Neural progenitor cell (in vitro differentiated cells): ENCODE measurements around the gene GRIN2D. TPM values are rescaled to one million over a fixed set of nuclear protein-coding genes. Genes with fewer than 3 reads are reported as not detected.

Experiments
- DNase-seq: peaks from one replicate; pipeline ENCODE4 v3.0.0-alpha.2; 2016; ENCODE audit warnings: low spot score
- H2AFZ ChIP-seq: fragments of 200-600 bp; sonication (generic); replicated peaks from 2 replicates; pipeline ENCODE4 v1.6.1; 2016; ENCODE audit warnings: antibody characterized with exemption
- H3F3A ChIP-seq: fragments of 200-600 bp; sonication (generic); 2 replicates; pipeline ENCODE4 v1.6.1; 2016; ENCODE audit warnings: antibody characterized with exemption, low read depth
- H3K27ac ChIP-seq: fragments of 200-600 bp; sonication (generic); 2 replicates; pipeline ENCODE4 v1.5.1; 2016; ENCODE audit warnings: mild to moderate bottlenecking
- H3K27me3 ChIP-seq: fragments of 200-600 bp; sonication (generic); 2 replicates; pipeline ENCODE4 v1.6.1; 2016; ENCODE audit warnings: mild to moderate bottlenecking, moderate library complexity
- H3K36me3 ChIP-seq: fragments of 200-600 bp; sonication (generic); 2 replicates; pipeline ENCODE4 v1.5.1; 2016
- H3K4me1 ChIP-seq: fragments of 200-600 bp; sonication (generic); 2 replicates; pipeline ENCODE4 v1.6.1; 2016; ENCODE audit warnings: mixed run types
- H3K4me2 ChIP-seq: fragments of 200-600 bp; sonication (generic); 2 replicates; pipeline ENCODE4 v1.6.1; 2016
- H3K4me3 ChIP-seq: fragments of 200-600 bp; sonication (generic); 2 replicates; pipeline ENCODE4 v1.5.1; 2016
- H3K79me2 ChIP-seq: fragments of 200-600 bp; sonication (generic); 2 replicates; pipeline ENCODE4 v1.6.1; 2016; ENCODE audit warnings: low read depth
- H3K9ac ChIP-seq: fragments of 200-600 bp; sonication (generic); 2 replicates; pipeline ENCODE4 v1.6.1; 2016
- H3K9me3 ChIP-seq: fragments of 200-600 bp; sonication (generic); 2 replicates; pipeline ENCODE4 v1.5.1; 2016; ENCODE audit warnings: low read depth
- H4K20me1 ChIP-seq: fragments of 200-600 bp; sonication (generic); 2 replicates; pipeline ENCODE4 v1.6.1; 2016; ENCODE audit warnings: low read depth
- H3K27ac Mint-ChIP-seq: 3 replicates; pipeline ENCODE4 v1.8.0; 2021; ENCODE audit warnings: mixed read lengths
- H3K27me3 Mint-ChIP-seq: 2 replicates; pipeline ENCODE4 v1.8.0; 2022; ENCODE audit warnings: low read depth, mild to moderate bottlenecking, inconsistent platforms, moderate library complexity, mixed read lengths; ENCODE audit not compliant: insufficient read depth
- H3K36me3 Mint-ChIP-seq: 3 replicates; pipeline ENCODE4 v1.8.0; 2021; ENCODE audit warnings: mixed read lengths
- H3K4me1 Mint-ChIP-seq: 3 replicates; pipeline ENCODE4 v1.8.0; 2021; ENCODE audit warnings: mixed read lengths
- H3K4me3 Mint-ChIP-seq: 3 replicates; pipeline ENCODE4 v1.8.0; 2021; ENCODE audit warnings: mild to moderate bottlenecking, moderate library complexity, mixed read lengths
- H3K9me3 Mint-ChIP-seq: 3 replicates; pipeline ENCODE4 v1.8.0; 2020; ENCODE audit warnings: mixed read lengths
- EZH2 ChIP-seq: fragments of 200-600 bp; sonication (generic); IDR thresholded peaks from 2 replicates; pipeline ENCODE4 v1.6.1; 2017; ENCODE audit warnings: antibody characterized with exemption, mild to moderate bottlenecking, moderate library complexity
- EZH2phosphoT487 ChIP-seq: fragments of 200-600 bp; sonication (generic); IDR thresholded peaks from 2 replicates; pipeline ENCODE4 v1.6.1; 2017; ENCODE audit warnings: antibody characterized with exemption
- total RNA-seq: library from RNA; depleted of rRNA; stranded (reverse); fragments of >200 nt; gene quantifications from 2 replicates; pipeline ENCODE4 v1.2.3, GENCODE V29; 2015; ENCODE audit warnings: low replicate concordance
- TF ChIP-seq, protein P1 (sequence below): fragments of 200-600 bp; sonication (generic); IDR thresholded peaks from 2 replicates; pipeline ENCODE4 v1.5.1; 2017; ENCODE audit warnings: antibody characterized with exemption, mild to moderate bottlenecking

Gene GRIN2D
- total RNA-seq, 1 donor from 2014 or later, result 0.45 TPM

DNA sequence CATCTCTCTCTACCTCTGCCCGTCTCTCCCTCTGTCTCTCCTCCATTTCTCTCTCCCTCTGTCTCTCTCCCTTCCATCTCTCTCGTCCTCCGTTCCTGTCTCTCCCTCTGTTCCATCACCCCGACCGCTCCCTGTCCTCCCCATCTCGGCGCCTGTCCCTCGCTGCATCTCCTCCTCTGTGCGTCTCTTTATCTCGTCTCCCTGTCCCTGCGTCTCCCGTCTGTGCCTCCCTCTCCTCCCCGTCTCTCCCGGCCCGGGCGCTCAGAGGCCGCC, 4.6 kb downstream of the GRIN2D start:
- H3K27me3 Mint-ChIP-seq, result peaks cover 43% of the 10 kb centered on the region
- H3K79me2 ChIP-seq, result no peaks in the 10 kb centered on the region
- peaks cover 59% of the 10 kb centered on the region for H3K27me3 ChIP-seq
- no peak for DNase-seq
- H4K20me1 ChIP-seq, result no peaks in the 10 kb centered on the region
- H3K9ac ChIP-seq, result no peak overlapping the region
- H3K36me3 Mint-ChIP-seq, result peaks cover 2% of the 10 kb centered on the region
- no peaks in the 10 kb centered on the region for H3K9me3 ChIP-seq
- H3K36me3 ChIP-seq, result no peaks in the 10 kb centered on the region
- peak overlapping the region; percentile 57 for H3K4me3 ChIP-seq
- peak overlapping the region; percentile 84 for H3K4me3 Mint-ChIP-seq
- H3K9me3 Mint-ChIP-seq, result peaks cover 2% of the 10 kb centered on the region
- H3K4me1 Mint-ChIP-seq, result peaks cover 52% of the 10 kb centered on the region
- TF ChIP-seq EZH2phosphoT487 (peak; percentile 68), EZH2 (peak; percentile 77)
- TF ChIP-seq, protein P1, sequence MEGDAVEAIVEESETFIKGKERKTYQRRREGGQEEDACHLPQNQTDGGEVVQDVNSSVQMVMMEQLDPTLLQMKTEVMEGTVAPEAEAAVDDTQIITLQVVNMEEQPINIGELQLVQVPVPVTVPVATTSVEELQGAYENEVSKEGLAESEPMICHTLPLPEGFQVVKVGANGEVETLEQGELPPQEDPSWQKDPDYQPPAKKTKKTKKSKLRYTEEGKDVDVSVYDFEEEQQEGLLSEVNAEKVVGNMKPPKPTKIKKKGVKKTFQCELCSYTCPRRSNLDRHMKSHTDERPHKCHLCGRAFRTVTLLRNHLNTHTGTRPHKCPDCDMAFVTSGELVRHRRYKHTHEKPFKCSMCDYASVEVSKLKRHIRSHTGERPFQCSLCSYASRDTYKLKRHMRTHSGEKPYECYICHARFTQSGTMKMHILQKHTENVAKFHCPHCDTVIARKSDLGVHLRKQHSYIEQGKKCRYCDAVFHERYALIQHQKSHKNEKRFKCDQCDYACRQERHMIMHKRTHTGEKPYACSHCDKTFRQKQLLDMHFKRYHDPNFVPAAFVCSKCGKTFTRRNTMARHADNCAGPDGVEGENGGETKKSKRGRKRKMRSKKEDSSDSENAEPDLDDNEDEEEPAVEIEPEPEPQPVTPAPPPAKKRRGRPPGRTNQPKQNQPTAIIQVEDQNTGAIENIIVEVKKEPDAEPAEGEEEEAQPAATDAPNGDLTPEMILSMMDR, result no peak
- H3F3A ChIP-seq, result peaks cover 27% of the 10 kb centered on the region
- H2AFZ ChIP-seq, result no peak overlapping the region
- H3K4me2 ChIP-seq, result peak overlapping the region; percentile 87
- H3K27ac ChIP-seq, result no peak overlapping the region
- peaks cover 29% of the 10 kb centered on the region for H3K4me1 ChIP-seq
- peak overlapping the region; percentile 50 for H3K27ac Mint-ChIP-seq

DNA sequence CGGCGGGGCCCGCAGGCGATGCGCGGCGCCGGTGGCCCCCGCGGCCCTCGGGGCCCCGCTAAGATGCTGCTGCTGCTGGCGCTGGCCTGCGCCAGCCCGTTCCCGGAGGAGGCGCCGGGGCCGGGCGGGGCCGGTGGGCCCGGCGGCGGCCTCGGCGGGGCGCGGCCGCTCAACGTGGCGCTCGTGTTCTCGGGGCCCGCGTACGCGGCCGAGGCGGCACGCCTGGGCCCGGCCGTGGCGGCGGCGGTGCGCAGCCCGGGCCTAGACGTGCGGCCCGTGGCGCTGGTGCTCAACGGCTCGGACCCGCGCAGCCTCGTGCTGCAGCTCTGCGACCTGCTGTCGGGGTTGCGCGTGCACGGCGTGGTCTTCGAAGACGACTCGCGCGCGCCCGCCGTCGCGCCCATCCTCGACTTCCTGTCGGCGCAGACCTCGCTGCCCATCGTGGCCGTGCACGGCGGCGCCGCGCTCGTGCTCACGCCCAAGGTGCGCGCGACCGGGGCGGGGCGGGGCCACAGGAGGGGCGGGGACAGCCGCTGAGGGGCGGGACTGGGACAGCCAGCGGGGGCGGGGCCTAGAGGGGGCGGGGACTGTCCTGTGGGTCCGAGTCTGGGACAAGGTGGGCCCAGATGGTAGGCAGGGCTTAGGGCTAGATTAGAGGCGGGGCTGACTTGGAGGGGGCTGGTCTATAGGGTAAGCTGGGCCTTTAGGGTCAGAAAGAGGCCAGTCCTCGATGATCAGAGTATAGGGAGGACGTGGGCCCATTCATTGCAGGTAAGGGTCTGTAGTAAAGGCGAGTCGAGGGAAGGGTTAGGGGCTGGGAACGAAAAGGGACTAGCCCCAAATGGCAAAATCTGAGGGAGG, 5.1 kb downstream of the GRIN2D start:
- H3F3A ChIP-seq, result peaks cover 23% of the 10 kb centered on the region
- Mint-ChIP-seq H3K27ac (no peak overlapping the region), H3K27me3 (peaks cover 43% of the 10 kb centered on the region), H3K4me1 (peaks cover 53% of the 10 kb centered on the region), H3K9me3 (peaks cover 2% of the 10 kb centered on the region), H3K4me3 (peak overlapping the region; percentile 79), H3K36me3 (peaks cover 2% of the 10 kb centered on the region)
- peak overlapping the region; percentile 87 for H3K4me2 ChIP-seq
- no peak for TF ChIP-seq EZH2phosphoT487
- peak; percentile 43 for TF ChIP-seq EZH2
- TF ChIP-seq, protein P1, result no peak
- H3K9ac ChIP-seq, result no peak overlapping the region
- H3K36me3 ChIP-seq, result no peaks in the 10 kb centered on the region
- no peak overlapping the region for H3K27ac ChIP-seq
- H3K79me2 ChIP-seq, result no peaks in the 10 kb centered on the region
- H3K9me3 ChIP-seq, result no peaks in the 10 kb centered on the region
- no peak overlapping the region for H2AFZ ChIP-seq
- H3K27me3 ChIP-seq, result peaks cover 53% of the 10 kb centered on the region
- peak overlapping the region; percentile 57 for H3K4me3 ChIP-seq
- DNase-seq, result peak; percentile 96
- peaks cover 25% of the 10 kb centered on the region for H3K4me1 ChIP-seq
- no peaks in the 10 kb centered on the region for H4K20me1 ChIP-seq

DNA sequence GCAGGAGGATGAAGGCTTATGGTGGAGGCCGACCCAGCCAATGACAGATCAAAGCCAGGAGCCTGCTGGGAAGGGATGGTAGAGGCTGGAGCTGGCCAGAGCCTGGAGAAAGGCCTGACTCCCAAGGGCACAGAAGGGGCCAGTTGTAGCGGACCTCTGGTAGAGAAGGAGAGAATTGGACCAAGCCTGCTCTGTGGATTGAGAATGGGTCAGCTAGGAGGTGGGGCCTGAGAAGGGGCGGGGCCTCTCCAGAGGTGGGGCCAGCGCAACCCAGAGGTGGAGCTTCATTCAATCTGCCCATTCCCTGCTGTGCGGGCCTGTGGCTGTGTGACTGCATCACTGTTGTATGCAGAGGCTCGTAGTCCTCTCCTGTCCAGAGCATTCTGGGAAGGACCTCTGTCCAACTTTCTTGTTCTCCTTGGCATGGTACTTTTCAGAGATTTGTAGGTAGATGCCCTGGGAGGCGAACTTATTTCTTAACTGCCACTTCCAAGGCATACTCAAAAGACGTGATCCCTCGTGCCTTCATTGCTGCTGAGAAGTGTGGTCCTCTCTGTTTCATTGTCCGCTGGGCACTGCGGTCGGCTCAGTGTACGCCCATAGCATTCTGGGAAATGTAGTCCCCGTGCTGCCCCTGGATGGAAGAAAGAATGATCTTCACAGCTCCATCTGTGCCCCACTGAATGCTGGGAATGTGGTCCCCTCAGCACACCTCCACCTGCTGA, 6.7 kb downstream of the GRIN2D start:
- Mint-ChIP-seq H3K36me3 (peaks cover 2% of the 10 kb centered on the region), H3K4me1 (peaks cover 51% of the 10 kb centered on the region), H3K9me3 (peaks cover 2% of the 10 kb centered on the region), H3K4me3 (peak overlapping the region; percentile 59), H3K27me3 (peaks cover 37% of the 10 kb centered on the region), H3K27ac (peak overlapping the region; percentile 75)
- Histone ChIP-seq H3K4me1 (peaks cover 18% of the 10 kb centered on the region), H3K79me2 (no peaks in the 10 kb centered on the region), H3K27me3 (peaks cover 37% of the 10 kb centered on the region), H3K4me3 (no peak overlapping the region), H3K36me3 (no peaks in the 10 kb centered on the region), H3K4me2 (peak overlapping the region; percentile 28), H4K20me1 (no peaks in the 10 kb centered on the region), H3F3A (peaks cover 23% of the 10 kb centered on the region), H3K9ac (no peak overlapping the region), H2AFZ (no peak overlapping the region), H3K27ac (no peak overlapping the region), H3K9me3 (no peaks in the 10 kb centered on the region)
- TF ChIP-seq, protein P1, result no peak
- TF ChIP-seq EZH2, result no peak
- TF ChIP-seq EZH2phosphoT487, result no peak
- peak; percentile 75 for DNase-seq
